ENCODE results near the gene SUMO4. TPM values are rescaled to one million over a fixed set of nuclear protein-coding genes. Genes with fewer than 3 reads are reported as not detected.

The SUMO4 gene
- total RNA-seq, 3 donors from 2014 or later = 1.7 to 3.6 (median 2.7) TPM

DNA sequence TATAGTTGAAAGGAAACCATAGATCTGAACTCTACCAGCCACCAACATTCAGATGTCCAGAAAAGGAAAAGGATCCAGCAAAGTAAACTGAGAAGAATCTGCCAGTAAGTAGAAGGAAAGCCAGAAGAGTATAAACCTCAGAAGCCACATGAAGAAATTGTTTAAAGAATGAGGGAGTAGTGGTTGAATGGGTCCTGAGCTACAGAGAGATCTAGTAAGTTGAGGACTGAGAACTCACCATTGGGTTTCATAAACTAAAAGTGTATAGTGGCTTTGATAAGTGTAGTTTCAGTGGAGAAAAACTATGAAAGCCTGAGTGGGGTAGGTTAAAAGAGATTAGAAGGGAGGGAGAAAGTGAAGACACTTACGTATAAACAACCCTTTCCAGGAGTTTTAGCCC lies 32.0 kb upstream of the SUMO4 start:
- Histone ChIP-seq H3K9me3 (no peaks in the 10 kb centered on the region), H3K36me3 (ENCODE audit: low read depth) (no peaks in the 10 kb centered on the region), H3K4me1 (ENCODE audit: low read depth) (peaks cover 14% of the 10 kb centered on the region), H3K4me3 (no peak overlapping the region)
- TF ChIP-seq, protein P1, sequence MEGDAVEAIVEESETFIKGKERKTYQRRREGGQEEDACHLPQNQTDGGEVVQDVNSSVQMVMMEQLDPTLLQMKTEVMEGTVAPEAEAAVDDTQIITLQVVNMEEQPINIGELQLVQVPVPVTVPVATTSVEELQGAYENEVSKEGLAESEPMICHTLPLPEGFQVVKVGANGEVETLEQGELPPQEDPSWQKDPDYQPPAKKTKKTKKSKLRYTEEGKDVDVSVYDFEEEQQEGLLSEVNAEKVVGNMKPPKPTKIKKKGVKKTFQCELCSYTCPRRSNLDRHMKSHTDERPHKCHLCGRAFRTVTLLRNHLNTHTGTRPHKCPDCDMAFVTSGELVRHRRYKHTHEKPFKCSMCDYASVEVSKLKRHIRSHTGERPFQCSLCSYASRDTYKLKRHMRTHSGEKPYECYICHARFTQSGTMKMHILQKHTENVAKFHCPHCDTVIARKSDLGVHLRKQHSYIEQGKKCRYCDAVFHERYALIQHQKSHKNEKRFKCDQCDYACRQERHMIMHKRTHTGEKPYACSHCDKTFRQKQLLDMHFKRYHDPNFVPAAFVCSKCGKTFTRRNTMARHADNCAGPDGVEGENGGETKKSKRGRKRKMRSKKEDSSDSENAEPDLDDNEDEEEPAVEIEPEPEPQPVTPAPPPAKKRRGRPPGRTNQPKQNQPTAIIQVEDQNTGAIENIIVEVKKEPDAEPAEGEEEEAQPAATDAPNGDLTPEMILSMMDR (IDR thresholded peaks at IDR 0.05) = no peak
- DNase-seq (no peak), ATAC-seq (no peak)
- intact Hi-C loops (cut with DNase I, micrococcal nuclease) = no loop called here

DNA sequence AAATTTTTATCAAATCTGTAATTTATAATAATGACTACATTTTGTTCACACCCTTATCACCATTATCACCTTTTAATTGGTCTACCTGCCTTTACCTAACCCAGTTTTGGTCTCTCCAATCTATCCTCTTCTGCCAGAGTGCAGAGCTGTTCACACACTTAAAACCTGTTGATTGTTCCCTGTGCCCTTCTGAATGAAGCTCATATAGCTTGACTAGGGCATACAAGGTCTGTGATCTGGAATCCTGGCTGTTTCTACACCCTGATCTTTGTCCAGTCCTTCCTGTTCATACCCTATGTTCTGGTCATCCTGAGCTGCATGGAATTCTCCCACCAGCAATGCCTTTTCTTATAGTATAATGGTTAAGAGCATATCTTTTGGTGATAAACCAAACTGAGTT lies 28.9 kb upstream of the SUMO4 start:
- peaks cover 6% of the 10 kb centered on the region for H3K4me1 ChIP-seq (ENCODE audit: low read depth)
- H3K4me3 ChIP-seq = no peak overlapping the region
- DNase-seq = no peak
- no peak for ATAC-seq
- TF ChIP-seq, protein P1 (IDR thresholded peaks at IDR 0.05) = no peak
- intact Hi-C loops (cut with DNase I, micrococcal nuclease) = no loop called here
- H3K9me3 ChIP-seq = no peaks in the 10 kb centered on the region
- H3K36me3 ChIP-seq (ENCODE audit: low read depth) = no peaks in the 10 kb centered on the region

DNA sequence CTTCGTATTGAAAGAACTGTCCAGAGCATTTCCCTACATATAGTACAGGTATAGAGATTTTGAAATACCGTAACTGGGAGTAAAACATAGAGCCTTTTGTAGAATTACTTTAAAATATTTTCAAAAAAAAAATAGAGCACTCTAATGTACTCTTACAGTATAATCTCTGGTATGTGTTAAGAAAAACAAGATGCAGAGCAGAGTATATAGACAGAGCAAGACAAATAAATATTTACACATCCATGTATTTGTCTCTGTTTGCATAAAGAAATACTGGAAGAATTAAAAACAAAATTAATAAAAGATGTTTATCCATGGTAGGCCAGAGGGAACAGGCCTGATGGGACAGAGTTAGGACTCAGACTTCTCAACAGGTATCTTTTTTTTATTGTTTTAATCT lies 28.0 kb upstream of the SUMO4 start:
- intact Hi-C loops (cut with DNase I, micrococcal nuclease) = no loop called here
- TF ChIP-seq, protein P1 (IDR thresholded peaks at IDR 0.05) = no peak
- DNase-seq = no peak
- Histone ChIP-seq H3K9me3 (no peaks in the 10 kb centered on the region), H3K4me3 (no peak overlapping the region), H3K36me3 (ENCODE audit: low read depth) (no peaks in the 10 kb centered on the region), H3K4me1 (ENCODE audit: low read depth) (peaks cover 6% of the 10 kb centered on the region)
- no peak for ATAC-seq

DNA sequence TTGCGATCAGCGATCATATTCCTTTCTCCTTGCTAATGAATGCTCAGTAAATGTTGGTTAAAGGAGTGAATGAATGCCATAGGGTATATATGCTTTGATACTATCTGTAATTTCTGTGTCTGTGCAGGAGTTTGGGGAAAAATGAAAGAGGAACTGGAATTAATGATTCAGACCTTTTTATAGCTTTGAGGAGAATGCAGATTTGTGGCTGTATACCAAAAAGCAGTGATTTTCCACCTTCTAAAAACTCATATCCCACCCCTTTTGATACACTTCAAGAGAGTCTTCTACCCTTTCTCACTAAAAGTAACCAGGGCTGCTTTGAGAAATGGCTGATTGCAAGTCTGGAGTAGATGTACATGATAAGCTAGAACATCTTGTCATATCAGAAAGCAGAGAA lies 26.6 kb upstream of the SUMO4 start:
- no peaks in the 10 kb centered on the region for H3K9me3 ChIP-seq
- TF ChIP-seq, protein P1 (IDR thresholded peaks at IDR 0.05) = no peak
- H3K4me1 ChIP-seq (ENCODE audit: low read depth) = peaks cover 6% of the 10 kb centered on the region
- intact Hi-C loops (cut with DNase I, micrococcal nuclease) = no loop called here
- ATAC-seq (no peak), DNase-seq (no peak)
- H3K4me3 ChIP-seq = no peak overlapping the region
- no peaks in the 10 kb centered on the region for H3K36me3 ChIP-seq (ENCODE audit: low read depth)

DNA sequence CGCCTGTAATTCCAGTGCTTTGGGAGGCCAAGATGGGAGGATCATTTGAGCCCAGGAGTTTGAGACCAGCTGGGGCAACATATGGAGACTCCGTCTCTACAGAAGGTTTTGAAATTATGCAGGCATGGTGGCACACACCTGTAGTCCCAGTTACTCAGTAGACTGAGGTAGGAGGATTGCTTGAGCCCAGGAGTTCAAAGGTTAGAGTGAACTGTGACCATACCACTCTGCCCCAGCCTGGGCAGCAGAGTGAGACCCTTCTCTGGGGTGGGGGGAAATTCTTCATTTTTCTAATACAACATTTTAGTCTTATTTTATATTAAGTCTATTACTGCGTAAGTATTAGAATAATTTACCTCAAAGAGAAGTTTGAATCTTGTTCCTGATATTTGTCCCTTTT lies 20.1 kb upstream of the SUMO4 start:
- intact Hi-C loops (cut with DNase I, micrococcal nuclease) = no loop called here
- Histone ChIP-seq H3K4me3 (no peak overlapping the region), H3K36me3 (ENCODE audit: low read depth) (no peaks in the 10 kb centered on the region), H3K9me3 (no peaks in the 10 kb centered on the region), H3K4me1 (ENCODE audit: low read depth) (no peaks in the 10 kb centered on the region)
- TF ChIP-seq, protein P1 (IDR thresholded peaks at IDR 0.05) = no peak
- no peak for DNase-seq
- no peak for ATAC-seq

DNA sequence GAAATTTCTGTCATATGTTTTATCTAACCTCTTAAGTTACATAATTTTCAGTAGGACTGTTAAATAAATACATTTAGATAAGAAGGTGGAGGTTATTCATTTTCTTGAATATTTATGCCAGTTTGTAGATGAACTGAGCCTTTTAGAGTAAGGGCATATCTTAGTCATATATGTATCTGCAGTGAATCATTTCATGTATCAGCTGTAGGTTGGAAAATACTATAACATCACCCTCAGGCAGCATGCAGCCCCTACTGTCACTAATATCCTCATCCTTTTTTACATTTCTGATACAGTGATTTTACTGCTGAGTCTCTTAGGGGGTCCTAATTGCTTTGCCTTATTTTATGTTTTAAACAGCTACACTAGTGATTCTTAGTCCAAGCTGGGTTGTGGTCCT lies 19.5 kb upstream of the SUMO4 start:
- H3K4me3 ChIP-seq = no peak overlapping the region
- intact Hi-C loops (cut with DNase I, micrococcal nuclease) = no loop called here

More for the DNA sequence above, 19.5 kb upstream of the SUMO4 start:
- Histone ChIP-seq H3K9me3 (no peaks in the 10 kb centered on the region), H3K4me1 (ENCODE audit: low read depth) (no peaks in the 10 kb centered on the region), H3K36me3 (ENCODE audit: low read depth) (no peaks in the 10 kb centered on the region)
- TF ChIP-seq, protein P1 (IDR thresholded peaks at IDR 0.05) = no peak
- ATAC-seq (no peak), DNase-seq (no peak)
